IPS DF 6.9 (cell line): ENCODE measurements around the gene P2RY2.
"Not testable (repeated sequence)": the region's sequence is repeated elsewhere in the genome, so short reads cannot be mapped to it uniquely, and the experiment has no call there.

ENCODE experiments used
- DNase-seq: peaks from one replicate; pipeline ENCODE4 v3.0.0-alpha.2; 2013; ENCODE audit warnings: low read depth, low spot score
- H3K27ac ChIP-seq: one replicate; pipeline ENCODE4 v1.5.1; 2013; ENCODE audit warnings: low read length, control low read depth
- H3K27me3 ChIP-seq: 2 replicates; pipeline ENCODE4 v1.6.1; 2013; ENCODE audit warnings: mild to moderate bottlenecking, low read length; ENCODE audit not compliant: control insufficient read depth, insufficient read depth
- H3K36me3 ChIP-seq: 2 replicates; pipeline ENCODE4 v1.6.1; 2013; ENCODE audit warnings: low read length; ENCODE audit not compliant: control insufficient read depth, insufficient read depth
- H3K4me1 ChIP-seq: 2 replicates; pipeline ENCODE4 v1.6.1; 2013; ENCODE audit warnings: low read length; ENCODE audit not compliant: control insufficient read depth, insufficient read depth
- H3K4me3 ChIP-seq: 2 replicates; pipeline ENCODE4 v1.5.1; 2013; ENCODE audit warnings: mild to moderate bottlenecking, low read length
- H3K9me3 ChIP-seq: 2 replicates; pipeline ENCODE4 v1.6.1; 2013; ENCODE audit warnings: low read length, inconsistent platforms; ENCODE audit not compliant: control insufficient read depth, insufficient read depth
- WGBS: extraction: QIAGEN DNeasy Blood & Tissue Kit; methylation state at CpG from one replicate; pipeline ENCODE4 v1.1.7; 2013; ENCODE audit warnings: mixed read lengths, missing lambda C conversion rate; ENCODE audit not compliant: insufficient read length, insufficient coverage; 5-methylcytosine and 5-hydroxymethylcytosine counted together

Gene P2RY2

DNA sequence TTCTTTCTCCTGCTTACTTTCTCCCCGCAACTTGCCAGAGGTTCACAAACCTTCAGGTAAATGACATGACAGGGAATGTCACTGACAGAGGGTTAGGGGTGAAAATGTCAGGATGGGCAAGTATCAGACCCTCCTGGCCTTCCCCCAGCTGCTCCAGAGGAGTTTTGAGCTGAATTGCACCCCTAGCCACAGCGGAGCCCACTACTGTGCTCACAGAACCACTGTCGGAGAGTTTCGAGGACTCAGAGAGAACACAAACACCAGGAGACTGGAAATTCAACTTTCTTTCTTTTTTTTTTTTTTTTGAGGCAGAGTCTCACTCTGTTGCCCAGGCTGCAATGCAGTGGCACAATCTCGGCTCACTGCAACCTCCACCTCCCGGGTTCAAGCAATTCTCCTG is 21.5 kb upstream of the P2RY2 start:
- Histone ChIP-seq H3K27me3 (no peaks in the 10 kb centered on the region), H3K9me3 (no peaks in the 10 kb centered on the region), H3K27ac (no peak overlapping the region), H3K4me1 (peaks cover 8% of the 10 kb centered on the region), H3K4me3 (no peak overlapping the region), H3K36me3 (no peaks in the 10 kb centered on the region)
- no peak for DNase-seq
- WGBS = no CpG with 5 or more reads among the region's 6 CpGs

DNA sequence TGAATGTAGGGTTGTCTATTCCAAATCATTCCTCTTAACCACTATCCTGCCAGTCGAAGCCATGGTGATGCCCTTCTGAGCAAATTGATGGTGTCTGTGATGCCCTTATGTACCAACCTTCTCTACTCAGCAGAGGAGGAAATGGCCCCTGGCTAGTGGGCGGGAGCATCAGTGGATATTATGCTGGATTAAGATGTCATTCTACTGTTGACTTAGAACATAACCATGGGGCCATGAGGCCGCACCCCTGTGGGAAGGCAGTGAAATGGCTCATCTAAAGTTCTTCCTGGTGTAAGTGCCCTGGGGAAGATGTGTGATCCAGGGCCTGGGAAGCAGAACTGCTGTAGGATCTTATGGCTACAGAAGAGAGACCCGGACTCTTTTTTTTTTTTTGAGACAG is 20.7 kb upstream of the P2RY2 start:
- Histone ChIP-seq H3K27ac (no peak overlapping the region), H3K9me3 (no peaks in the 10 kb centered on the region), H3K36me3 (no peaks in the 10 kb centered on the region), H3K27me3 (no peaks in the 10 kb centered on the region), H3K4me1 (peaks cover 8% of the 10 kb centered on the region), H3K4me3 (no peak overlapping the region)
- no peak for DNase-seq
- WGBS = no CpG with 5 or more reads among the region's 4 CpGs

DNA sequence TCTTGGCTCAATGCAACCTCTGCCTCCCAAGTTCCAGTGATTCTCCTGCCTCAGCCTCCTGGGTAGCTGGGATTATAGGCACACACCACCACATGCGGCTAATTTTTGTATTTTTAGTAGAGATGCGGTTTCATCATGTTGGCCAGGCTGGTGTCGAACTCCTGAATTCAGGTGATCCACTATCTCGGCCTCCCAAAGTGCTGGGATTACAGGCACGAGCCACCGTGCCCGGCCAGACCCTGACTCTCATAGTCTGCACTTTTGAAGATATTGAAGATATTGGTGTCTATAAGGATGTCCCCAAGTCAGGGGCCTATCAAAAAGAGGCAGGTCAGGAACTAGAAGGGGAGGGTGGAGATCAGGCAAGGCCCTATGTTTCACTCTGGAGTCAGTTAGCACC is 20.3 kb upstream of the P2RY2 start:
- H3K27me3 ChIP-seq, H3K36me3 ChIP-seq, DNase-seq, H3K9me3 ChIP-seq, H3K4me1 ChIP-seq, H3K27ac ChIP-seq, H3K4me3 ChIP-seq: not testable (repeated sequence)
- WGBS = no CpG with 5 or more reads among the region's 7 CpGs

DNA sequence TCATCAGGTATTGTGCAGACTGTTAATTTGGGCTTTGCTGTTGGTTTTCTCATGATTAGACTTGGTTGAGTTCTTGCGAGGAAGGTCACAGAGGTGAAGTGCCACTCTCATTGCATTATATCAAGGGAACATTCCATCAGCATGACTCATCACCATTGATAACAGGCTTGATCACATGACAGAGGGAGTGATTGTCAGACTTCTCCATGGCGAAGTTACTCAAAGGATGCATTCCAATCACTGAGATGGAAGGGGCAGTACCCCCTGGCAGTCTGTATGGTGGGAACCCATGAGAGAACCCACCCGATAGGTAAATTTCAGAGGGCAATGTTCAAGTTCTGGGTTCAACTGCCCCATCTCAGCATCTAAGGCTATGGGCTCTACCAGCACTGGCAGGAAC is 19.4 kb upstream of the P2RY2 start:
- no peaks in the 10 kb centered on the region for H3K27me3 ChIP-seq
- DNase-seq = no peak
- no peaks in the 10 kb centered on the region for H3K9me3 ChIP-seq
- no peaks in the 10 kb centered on the region for H3K36me3 ChIP-seq
- H3K4me1 ChIP-seq = peaks cover 8% of the 10 kb centered on the region
- no peak overlapping the region for H3K27ac ChIP-seq
- WGBS = no CpG with 5 or more reads among the region's 3 CpGs
- no peak overlapping the region for H3K4me3 ChIP-seq

DNA sequence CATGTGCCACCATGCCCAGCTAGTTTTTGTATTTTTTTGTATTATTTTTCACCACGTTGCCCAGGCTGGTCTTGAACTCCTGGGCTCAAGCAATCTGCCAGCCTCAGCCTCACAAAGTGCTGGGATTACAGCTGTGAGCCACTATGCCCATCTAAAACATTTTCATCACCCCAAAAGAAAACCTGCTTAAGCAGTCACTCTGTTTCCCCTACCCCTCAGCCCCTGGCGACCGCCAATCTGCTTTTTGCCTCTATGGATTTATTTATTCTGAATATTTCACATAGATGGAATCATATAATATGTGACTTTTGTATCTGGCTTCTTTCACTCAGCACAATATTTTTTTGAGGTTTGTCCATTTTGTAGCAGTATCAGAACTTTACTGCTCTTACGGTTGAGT is 18.6 kb upstream of the P2RY2 start:
- no peak overlapping the region for H3K27ac ChIP-seq
- peaks cover 8% of the 10 kb centered on the region for H3K4me1 ChIP-seq
- no peak overlapping the region for H3K4me3 ChIP-seq
- no peaks in the 10 kb centered on the region for H3K9me3 ChIP-seq
- H3K36me3 ChIP-seq = no peaks in the 10 kb centered on the region
- WGBS = no CpG with 5 or more reads among the region's 4 CpGs
- no peaks in the 10 kb centered on the region for H3K27me3 ChIP-seq
- no peak for DNase-seq

DNA sequence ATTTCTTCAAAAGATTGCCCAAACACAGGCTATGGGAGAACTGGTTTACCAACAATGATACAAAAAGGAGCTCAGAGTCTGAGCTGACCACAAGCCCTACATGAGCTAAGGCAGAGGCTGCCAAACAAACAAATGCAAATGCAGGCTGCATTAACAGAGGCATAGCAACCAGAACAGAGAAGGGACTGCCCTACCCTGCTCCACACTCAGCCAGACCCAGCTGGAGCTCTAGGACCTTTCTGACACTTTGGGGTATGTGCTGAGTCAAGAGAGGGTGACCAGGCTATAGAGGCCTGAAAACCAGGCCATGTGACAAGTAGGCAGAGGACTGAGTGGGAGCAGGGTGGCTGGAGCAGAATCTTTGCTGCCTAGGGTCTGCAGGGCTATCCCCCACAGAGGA is 17.8 kb upstream of the P2RY2 start:
- no peaks in the 10 kb centered on the region for H3K27me3 ChIP-seq
- no peaks in the 10 kb centered on the region for H3K9me3 ChIP-seq
- H3K4me1 ChIP-seq = peaks cover 8% of the 10 kb centered on the region
- H3K36me3 ChIP-seq = no peaks in the 10 kb centered on the region
- no peak overlapping the region for H3K27ac ChIP-seq
- no peak for DNase-seq
- no peak overlapping the region for H3K4me3 ChIP-seq

DNA sequence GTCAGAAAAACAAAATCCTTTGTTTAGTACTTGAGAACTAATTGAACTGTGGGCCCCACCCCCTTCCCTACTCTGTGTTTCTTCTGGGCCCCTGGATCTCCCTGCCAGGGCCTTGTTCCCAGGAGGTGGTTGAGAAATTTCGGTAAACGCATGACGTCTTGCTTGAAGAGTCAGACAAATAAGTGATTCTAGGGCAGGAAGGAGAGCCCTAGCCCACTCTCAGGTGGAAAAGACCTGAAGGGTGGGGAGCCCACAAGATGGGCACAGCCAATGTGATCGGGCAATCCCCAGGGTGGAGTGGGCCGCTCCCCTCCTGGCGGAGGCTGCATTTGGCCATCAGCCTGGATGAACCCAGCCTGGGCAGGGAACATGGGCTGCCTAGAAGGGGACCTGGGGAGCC is 16.8 kb upstream of the P2RY2 start:
- H3K27me3 ChIP-seq = no peaks in the 10 kb centered on the region
- no CpG with 5 or more reads among the region's 6 CpGs for WGBS

DNA sequence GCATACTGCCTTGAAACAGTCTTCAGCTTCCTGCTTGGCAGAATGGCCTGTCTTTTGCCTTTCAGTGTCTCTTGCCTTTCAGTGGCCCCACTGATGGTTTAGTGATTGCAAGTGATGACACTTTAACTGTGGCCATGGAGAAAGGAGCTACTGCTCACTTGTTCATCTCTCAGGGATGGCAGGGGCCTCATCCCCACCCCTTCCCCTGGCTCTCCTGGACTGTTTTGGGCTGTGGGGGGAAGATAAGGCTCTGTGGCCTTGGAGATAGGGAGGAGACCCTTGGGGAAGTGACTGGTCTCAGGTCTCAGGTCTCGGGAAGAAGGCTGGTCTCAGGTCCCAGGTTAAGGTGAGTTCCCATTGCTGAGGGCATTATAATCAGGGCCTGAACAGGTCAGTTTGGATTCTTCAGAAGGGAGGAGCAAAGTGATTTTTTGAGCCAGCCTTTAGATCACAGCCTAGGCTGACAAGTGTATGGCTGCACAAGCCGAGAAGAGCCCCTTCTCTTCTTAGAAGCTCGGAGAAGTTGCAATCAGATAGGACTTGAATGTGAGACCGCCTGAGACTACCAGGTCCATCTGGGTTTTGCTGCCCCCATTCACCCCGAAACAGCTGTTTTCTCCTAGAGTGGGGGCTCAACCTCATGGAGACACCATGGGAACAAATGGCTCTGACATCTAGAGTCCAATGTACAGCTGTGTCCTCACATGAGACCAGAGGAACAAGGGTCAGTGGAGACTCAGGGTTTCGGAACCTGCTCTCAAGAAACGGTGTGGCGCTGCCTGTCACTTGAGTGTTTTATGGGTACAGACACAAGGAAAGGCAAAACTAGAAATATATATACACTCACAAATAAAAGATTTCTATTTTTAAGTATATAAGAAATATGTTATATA is 15.9 kb upstream of the P2RY2 start:
- WGBS = no CpG with 5 or more reads among the region's 8 CpGs
- H3K27ac ChIP-seq = no peak overlapping the region
- no peaks in the 10 kb centered on the region for H3K27me3 ChIP-seq
- no peak for DNase-seq
- no peaks in the 10 kb centered on the region for H3K9me3 ChIP-seq
- no peak overlapping the region for H3K4me3 ChIP-seq
- H3K36me3 ChIP-seq = no peaks in the 10 kb centered on the region
- peaks cover 8% of the 10 kb centered on the region for H3K4me1 ChIP-seq

More for the DNA sequence above, 16.8 kb upstream of the P2RY2 start:
- no peaks in the 10 kb centered on the region for H3K36me3 ChIP-seq
- no peak for DNase-seq
- no peak overlapping the region for H3K27ac ChIP-seq
- no peaks in the 10 kb centered on the region for H3K9me3 ChIP-seq
- no peak overlapping the region for H3K4me3 ChIP-seq
- H3K4me1 ChIP-seq = peaks cover 8% of the 10 kb centered on the region

DNA sequence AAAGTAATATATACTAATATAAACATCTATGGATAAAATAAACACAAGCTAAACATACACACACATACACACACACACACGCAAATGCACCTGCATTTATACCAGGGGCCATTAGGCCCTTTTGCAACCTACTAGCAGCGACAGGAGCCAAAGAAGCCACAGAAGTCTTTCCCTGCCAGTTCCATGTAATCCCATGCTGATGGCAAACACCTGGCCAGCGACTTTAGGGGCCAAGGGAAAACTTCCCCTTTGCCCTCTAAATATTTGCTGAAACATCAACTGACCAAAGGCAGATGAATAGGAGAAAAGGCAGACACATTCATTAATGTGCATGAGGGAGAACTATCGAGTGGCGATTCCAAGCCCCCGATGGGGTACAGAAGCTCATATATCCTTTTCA is 14.8 kb upstream of the P2RY2 start:
- Histone ChIP-seq H3K36me3 (no peaks in the 10 kb centered on the region), H3K4me1 (peaks cover 8% of the 10 kb centered on the region), H3K9me3 (no peaks in the 10 kb centered on the region), H3K27ac (no peak overlapping the region), H3K27me3 (no peaks in the 10 kb centered on the region), H3K4me3 (no peak overlapping the region)
- WGBS = no CpG with 5 or more reads among the region's 6 CpGs
- DNase-seq = no peak

DNA sequence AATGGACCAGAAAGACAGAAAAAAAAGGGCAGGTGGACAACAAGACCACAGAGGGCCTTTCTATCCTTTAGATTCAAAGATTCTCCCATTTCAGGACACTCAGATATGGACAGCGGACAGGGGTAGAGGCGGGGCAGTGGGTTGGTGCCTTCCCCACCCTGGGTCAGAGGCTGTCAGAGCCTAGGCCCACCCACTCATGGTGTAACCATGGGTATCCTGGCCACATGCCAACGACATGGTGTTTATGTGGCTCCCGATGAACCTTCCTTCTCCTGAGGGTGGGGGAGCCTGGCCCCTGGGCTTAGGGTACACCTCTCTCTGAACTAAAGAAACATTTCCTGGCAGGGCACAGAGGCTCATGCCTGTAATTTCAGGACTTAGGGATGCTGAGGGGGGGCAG is 14.3 kb upstream of the P2RY2 start:
- Histone ChIP-seq H3K4me3 (no peak overlapping the region), H3K36me3 (no peaks in the 10 kb centered on the region), H3K9me3 (no peaks in the 10 kb centered on the region), H3K4me1 (peaks cover 8% of the 10 kb centered on the region), H3K27ac (no peak overlapping the region), H3K27me3 (no peaks in the 10 kb centered on the region)
- no peak for DNase-seq
- no CpG with 5 or more reads among the region's 4 CpGs for WGBS

DNA sequence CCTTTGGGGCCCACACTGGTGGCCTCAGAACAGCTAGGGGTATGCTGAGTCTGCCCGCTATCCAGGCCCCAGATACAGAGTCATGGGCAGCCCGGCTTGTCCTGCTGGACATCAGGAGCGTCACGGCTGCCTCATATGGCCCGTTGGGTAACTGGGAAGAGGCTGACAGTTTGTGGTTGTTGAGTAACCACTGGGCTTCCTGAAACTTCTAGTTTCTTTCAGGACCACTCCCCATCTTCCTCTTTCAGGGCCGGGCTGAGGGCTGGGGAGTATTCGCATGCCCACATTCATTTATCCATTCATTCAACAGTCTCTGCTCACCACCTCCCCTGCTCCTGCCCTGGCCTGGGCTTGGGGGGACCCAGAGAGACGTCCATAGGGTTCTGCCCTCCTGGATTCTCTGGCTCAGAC is 13.4 kb upstream of the P2RY2 start:
- Histone ChIP-seq H3K9me3 (no peaks in the 10 kb centered on the region), H3K27me3 (no peaks in the 10 kb centered on the region), H3K4me3 (no peak overlapping the region), H3K36me3 (no peaks in the 10 kb centered on the region), H3K4me1 (peaks cover 8% of the 10 kb centered on the region), H3K27ac (no peak overlapping the region)
- WGBS = no CpG with 5 or more reads among the region's 8 CpGs
- DNase-seq = no peak
